ENCODE measurements around the gene ALX4.

DNA sequence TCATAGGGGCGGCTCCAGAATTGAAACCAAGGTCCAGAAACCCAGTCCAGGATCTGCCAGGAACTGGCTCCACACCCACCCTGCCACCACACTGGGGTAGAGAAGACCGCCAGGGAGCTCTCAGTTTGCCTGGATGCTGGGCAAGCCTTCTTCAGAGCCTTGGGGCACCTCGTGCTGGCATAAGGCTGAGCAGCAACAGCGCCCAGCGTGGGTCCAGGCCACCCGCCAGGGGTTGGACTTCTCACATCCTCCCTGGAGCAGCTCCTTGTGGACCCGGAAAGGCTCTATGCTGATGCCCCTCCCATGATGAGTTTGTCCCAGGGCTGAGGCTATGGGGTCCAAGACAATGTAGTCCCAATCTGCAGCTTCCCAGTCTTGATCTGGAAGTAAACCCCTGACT lies 29.7 kb downstream of the ALX4 start:
- TF ChIP-seq CHD4 (IDR thresholded peaks at IDR 0.05; ENCODE audit: insufficient read depth, insufficient replicate concordance, low read depth, low read length, poor library complexity, severe bottlenecking) (no peak), CBFA2T2 (conservative IDR thresholded peaks at IDR 0.05) (no peak), YY1 (IDR thresholded peaks at IDR 0.05; ENCODE audit: borderline replicate concordance in 1 of 3, control insufficient read depth in 1 of 3, extremely low read depth in 1 of 3, insufficient read depth in 3 of 3, insufficient read length in 1 of 3, insufficient replicate concordance in 2 of 3, low read depth in 1 of 3, low read length in 2 of 3) (no peak), POLR2A (conservative IDR thresholded peaks at IDR 0.05) (no peak), RCOR1 (IDR thresholded peaks at IDR 0.05; ENCODE audit: borderline replicate concordance in 1 of 2, low read depth in 2 of 2, low read length in 2 of 2) (no peak)
